Measurements from ENCODE around the gene MRPL43.

Gene MRPL43

DNA sequence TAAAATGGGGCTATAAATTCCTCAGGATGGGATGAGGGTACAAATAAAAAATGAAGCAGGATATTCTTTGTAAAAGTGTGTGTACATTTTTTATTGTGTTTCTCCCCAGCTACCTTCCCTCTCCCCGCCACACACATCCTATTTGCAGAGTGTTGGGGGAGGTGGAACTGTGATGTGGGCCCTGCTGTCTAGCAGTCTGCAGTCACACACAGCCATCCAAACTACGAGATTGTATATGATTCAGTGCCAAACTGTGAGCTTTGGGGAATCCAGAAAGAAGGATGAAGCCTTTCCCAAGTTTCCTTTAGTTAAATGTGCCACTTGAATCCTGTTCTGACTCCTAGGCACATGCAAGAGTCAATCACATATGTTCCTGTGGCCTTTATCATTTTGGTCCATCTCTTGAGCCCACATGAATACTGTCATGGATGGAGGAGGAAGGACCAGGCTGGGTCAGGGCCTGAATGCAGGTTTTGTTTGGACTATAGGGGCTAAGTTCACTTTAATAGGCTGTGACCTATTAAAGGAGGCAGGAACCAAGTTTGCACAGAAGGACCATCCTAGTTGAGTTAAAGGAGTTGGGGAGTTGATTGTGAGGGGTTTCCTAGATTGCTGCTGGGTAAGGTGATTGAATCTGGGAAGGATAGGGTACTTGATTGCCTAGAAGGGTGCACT is 19.1 kb downstream of the MRPL43 start:
- no peak for DNase-seq (ENCODE audit: low read depth in 2 of 2)

DNA sequence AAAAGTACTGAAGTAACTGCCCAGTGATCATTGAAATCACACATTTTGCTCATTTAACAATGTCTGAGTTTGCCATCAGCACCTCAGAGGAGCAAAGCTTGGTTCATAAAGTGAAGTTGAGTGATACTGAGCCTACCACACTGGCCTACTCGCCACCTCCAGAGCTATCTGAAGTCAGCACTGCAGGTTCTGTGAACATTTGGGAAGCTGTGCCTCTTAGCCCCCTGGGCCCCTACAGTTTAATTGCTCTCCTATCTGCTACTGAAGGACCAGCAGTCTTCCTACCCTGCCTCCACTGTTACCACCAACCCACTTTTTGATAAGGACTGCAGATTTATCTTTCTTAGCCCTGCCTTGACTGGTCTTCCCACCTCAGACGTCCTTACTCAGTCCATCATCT is 20.0 kb downstream of the MRPL43 start:
- no peak for DNase-seq (ENCODE audit: low read depth in 2 of 2)

DNA sequence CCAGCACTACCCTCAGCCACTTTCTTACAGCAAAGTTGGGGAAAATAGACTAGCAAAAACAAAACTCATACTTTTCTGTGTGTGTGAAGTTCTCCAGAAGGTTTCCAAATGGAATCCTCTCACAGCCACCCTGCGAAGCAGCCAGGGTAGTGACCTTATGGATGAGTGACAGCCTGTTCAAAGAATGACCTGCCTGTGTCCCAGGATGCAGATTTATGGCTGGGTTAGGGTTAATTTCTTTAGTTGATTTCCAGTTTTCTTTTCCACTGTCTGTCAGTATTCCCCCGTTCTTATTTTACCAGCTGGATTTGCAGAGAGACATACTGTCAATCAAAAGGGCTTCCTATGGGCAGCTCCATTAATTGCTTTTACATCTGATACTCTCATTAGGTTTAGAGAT is 20.4 kb downstream of the MRPL43 start:
- no peak for DNase-seq (ENCODE audit: low read depth in 2 of 2)

DNA sequence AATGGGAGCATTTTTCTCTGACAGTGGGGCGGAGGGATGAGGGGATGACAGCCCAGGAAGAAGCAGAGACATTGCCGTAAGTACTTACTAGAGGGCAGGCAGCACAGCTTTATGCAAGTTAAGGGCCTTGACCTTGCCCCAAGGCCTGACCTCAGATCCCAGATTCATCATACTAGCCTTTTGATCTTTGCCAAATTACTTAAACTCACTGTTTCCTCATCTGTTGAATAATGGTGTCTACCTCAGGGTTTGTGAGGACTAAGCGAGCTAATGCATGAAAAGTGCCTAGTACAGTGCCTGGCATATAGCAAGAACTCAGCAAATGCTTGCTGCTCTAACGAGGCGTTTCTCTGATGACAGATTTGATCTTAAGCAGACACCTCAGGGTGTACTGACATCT is 21.5 kb downstream of the MRPL43 start:
- no peak for DNase-seq (ENCODE audit: low read depth in 2 of 2)

DNA sequence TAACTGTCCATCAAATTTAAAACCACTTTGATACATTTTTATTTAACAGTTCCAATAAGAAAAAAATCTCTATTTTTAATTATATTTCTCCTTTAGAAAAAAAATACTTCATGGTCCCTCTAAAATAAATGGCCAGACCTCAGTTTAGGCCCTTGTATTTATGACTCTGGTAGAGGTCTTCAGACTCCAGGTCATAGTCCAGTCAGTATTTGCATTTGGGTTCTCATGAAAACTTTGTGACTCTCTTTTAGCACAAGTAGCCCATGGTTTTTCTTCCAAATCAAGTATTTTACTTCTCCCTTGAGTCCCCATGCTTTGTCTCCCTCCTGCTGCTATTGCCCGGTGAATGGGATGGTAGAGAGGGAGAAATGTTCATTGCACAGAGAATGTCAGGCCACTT is 23.5 kb downstream of the MRPL43 start:
- DNase-seq (ENCODE audit: low read depth in 2 of 2), result no peak

DNA sequence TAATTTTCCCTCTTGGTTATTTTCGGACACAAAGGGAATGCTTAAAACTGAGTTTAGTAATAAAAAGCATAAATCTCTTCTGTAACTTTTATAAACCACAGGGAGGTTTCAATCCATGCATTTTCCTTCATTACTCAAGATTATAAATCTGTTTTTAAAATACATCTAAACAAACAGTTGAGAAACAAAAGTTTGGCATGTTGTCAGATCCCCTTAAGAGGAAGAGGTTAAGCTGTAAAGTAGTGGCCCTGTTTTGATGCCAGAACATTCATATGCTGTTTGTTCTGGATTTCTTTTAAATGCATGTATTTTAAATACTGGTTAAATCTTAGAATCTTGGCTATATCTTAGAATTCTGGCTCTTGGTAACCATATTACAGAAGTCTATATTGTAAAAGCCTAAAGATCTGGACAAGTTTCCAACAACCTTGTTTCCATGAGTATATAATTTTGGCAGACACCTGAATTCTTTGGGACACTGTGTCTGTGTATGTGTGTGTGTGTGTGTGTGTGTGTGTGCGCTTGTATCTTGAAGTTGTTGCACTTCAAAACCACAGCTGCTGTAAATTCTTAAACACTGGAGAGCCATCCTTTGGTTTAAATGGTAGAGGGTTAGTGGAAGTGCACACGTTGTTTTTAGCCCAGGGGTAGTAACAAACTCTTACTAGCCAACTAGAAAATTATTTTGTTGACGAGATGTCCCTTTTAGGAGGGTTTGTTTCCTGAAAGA is 24.8 kb downstream of the MRPL43 start:
- no peak for DNase-seq (ENCODE audit: low read depth in 2 of 2)

DNA sequence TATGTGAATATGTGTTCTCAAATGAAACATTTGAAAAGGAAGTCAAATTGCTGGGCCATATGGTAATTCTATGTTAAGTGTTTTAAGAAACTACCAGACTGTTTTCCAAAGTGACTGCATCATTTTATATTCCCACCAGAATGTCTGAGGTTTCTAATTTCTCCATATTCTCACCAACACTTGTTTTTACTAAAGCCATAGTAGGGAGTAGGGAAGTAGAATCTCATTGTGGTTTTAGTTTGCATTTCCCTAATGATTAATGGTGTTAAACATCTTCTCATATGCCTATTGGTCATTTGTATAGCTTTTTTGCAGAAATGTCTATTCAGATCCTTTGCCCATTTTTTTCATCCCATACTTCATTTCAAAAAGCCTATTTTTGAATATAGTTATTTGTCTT is 27.0 kb downstream of the MRPL43 start:
- no peak for DNase-seq (ENCODE audit: low read depth in 2 of 2)

DNA sequence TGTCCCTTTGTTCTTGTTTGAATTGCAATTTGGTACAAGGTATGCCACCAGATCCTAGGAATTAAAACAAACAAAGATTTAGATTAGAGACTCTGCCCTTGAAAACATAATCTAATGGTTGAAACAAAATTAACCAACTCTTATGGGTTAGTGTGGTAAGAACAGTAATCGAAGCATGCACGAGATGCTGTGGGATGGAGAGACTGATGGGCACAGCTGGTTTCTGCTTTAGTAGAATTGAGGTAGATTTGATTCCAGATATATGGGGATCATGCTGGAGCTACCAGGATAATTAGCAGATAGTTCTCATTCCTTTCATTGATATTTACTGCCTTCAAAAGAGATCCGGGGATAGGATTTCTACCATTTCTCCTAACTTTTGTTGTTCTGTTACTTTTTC is 38.4 kb downstream of the MRPL43 start:
- no peak for DNase-seq (ENCODE audit: low read depth in 2 of 2)

DNA sequence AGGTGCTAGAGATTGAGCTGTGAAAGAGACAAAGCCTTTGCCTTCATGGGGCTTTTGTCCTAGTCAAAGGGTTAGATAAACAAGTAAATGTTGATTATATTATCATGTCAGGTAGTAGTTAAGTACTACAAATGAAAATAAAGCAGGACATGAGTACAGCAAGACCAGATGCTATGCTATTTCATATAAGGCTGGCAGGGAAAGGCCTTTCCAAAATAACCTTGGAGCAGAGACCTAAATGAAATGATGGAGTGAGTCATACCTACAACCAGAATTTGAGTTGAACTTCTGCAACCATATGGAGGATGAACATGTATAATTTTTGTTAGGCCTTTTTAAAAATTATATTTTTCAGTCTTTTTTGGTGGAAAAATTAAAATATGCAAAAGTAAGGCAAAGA is 41.5 kb downstream of the MRPL43 start:
- DNase-seq (ENCODE audit: low read depth in 2 of 2), result no peak

DNA sequence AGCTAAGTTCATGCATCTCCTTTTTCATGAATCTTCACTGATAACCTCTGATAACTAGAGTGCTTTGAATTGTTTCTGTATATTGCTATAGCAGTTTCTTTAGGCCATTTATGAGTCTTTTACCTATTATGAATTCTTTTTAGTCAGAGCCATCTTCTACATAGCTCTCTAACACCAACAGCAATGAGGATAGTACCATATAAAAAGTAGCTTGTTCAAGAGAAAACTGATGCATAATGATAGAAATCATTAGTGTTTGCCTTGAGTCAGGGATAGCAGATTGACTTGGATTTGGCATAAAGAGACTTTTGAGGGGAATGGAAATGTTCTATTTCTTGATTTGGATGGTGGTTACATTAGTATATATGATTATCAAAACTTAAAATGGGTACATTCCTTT is 43.8 kb downstream of the MRPL43 start:
- no peak for DNase-seq (ENCODE audit: low read depth in 2 of 2)

DNA sequence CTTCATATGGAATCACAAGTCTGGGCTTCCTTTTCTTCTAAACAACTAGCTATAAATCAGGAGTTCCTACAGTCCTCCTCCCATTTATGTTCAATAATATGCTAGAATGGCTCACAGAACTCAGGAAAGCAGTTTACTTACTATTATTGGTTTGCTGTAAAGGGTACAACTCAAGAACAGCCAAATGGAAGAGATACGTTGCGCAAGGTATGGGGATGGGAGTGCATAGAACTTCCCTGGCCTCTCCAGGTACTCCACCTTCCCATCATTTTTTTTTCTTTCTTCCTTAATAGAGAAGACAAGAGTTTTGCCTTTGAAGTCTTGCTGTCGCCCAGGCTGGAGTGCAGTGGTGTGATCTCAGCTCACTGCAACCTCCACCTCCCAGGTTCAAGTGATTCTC is 45.1 kb downstream of the MRPL43 start:
- no peak for DNase-seq (ENCODE audit: low read depth in 2 of 2)

DNA sequence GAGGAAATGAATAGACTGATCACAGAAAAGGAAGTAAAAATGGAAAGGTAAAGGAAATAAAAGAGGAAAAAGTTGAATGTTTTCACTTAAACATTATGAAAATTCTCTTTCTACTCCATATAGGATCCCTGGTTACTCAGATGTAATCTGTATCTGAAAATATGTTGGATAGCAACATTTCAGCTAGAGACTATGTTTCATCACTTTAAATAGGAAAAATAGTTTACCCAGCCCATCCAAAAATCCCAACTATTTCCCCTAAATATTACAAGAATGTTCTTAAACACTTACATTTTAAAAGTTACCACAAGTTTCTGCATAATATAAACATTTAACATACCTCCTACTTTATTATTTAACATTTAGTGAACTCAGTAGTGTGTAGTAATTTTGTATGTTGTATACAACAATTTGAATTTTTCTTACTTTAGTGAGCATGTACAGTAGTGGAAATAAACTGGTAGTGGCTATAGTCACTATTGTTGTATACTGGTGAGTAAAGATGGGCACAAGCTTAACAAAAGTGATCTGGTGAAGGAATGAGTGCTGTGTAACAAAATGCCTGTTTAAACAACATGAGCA is 47.4 kb downstream of the MRPL43 start:
- DNase-seq (ENCODE audit: low read depth in 2 of 2), result peak; percentile 23 to 38
